Type B pancreatic cell (in vitro differentiated cells): Measurements from ENCODE around the gene OLA1. TPM values are rescaled to one million over a fixed set of nuclear protein-coding genes. Genes with fewer than 3 reads are reported as not detected.

ENCODE experiments used
- DNase-seq: peaks from one replicate; pipeline ENCODE4 v3.0.0; 2021; ENCODE audit warnings: mixed read lengths; ENCODE audit not compliant: unreplicated experiment; ENCODE audit errors: extremely low spot score
- H3K27ac Mint-ChIP-seq: 2 replicates; pipeline ENCODE4 v1.8.0; 2021; ENCODE audit warnings: mild to moderate bottlenecking, mixed read lengths
- H3K27me3 Mint-ChIP-seq: 2 replicates; pipeline ENCODE4 v1.8.0; 2021; ENCODE audit warnings: mixed read lengths
- H3K36me3 Mint-ChIP-seq: 2 replicates; pipeline ENCODE4 v1.8.0; 2021; ENCODE audit warnings: mixed read lengths
- H3K4me1 Mint-ChIP-seq: one replicate; pipeline ENCODE4 v1.8.0; 2021; ENCODE audit warnings: mixed read lengths; ENCODE audit not compliant: unreplicated experiment
- H3K4me3 Mint-ChIP-seq: 2 replicates; pipeline ENCODE4 v1.8.0; 2021; ENCODE audit warnings: mild to moderate bottlenecking, mixed read lengths
- H3K9me3 Mint-ChIP-seq: 2 replicates; pipeline ENCODE4 v1.8.0; 2021; ENCODE audit warnings: mixed read lengths
- total RNA-seq: library from RNA; stranded (reverse); gene quantifications from 2 replicates; pipeline ENCODE4 v1.2.1, GENCODE V29; 2021; ENCODE audit warnings: low replicate concordance
- TF ChIP-seq, protein P1 (sequence below): fragments of 200-600 bp; sonication (generic); conservative IDR thresholded peaks from 2 replicates; pipeline ENCODE4 v1.5.0; 2021; ENCODE audit warnings: antibody characterized with exemption, mild to moderate bottlenecking

The OLA1 gene
- total RNA-seq, 1 donor from 2014 or later: 94.4 TPM

DNA sequence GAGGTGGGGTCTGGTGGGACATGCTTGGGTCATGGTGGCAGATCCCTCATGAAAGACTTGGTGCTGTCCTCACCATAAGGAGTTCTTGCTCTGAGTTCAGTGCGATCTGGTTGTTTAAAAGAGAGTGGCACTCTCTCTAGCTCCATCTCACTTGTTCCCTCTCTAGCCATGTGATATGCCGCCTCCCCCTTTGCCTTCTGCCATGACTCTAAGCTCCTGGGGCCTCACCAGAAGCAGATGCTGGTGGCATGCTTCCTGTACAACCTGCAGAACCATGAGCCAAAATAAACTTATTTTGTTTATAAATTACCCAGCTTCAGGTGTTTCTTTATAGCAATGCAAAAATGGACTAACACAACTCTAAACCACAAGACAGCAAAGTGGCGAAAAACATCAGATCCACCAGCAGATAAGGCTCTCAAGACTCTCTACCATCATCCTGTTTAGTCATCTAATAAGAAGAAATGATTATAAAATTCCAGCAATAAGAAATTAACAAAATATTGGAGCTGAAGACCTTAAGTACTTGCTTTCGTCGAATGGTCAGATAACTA, 75.5 kb downstream of the OLA1 start:
- peaks cover 4% of the 10 kb centered on the region for H3K4me1 Mint-ChIP-seq

DNA sequence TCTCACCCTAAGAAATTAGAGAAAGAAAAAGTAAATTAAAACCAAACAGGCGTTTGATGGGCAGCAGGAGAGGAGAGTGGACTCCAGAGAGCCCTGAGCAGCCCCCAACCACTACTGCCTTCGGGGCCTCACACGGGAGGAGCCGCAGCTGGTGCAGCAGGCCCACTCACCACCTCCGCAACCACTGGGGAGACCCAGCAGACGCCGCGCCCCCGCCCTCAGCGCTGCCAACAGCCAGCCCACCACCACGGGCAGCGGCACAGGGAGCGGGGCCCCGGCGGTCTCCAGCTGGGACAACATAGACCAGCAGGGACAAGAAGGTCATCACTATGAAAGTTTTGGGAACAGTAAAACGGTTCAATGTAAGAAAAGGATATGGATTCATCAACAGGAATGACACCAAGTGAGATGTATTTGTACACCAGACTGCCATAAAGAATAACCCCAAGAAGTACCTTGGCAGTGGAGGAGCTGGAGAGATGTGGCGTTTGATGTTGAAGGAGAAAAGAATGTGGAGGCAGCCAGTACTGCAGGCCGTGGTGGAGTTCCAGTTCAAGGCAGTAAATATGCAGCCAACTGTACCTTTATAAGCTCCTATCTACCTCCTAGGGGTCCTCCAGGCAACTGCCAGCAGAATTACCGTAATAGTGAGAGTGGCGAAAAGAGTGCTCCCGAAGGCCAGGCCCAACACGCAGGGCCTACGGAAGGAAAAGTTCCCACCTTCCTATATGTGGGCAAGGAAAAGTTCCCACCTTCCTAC, 76.5 kb downstream of the OLA1 start:
- H3K36me3 Mint-ChIP-seq: peaks cover 48% of the 10 kb centered on the region
- peaks cover under 1% of the 10 kb centered on the region for H3K4me1 Mint-ChIP-seq
- DNase-seq: no peak
- peaks cover 17% of the 10 kb centered on the region for H3K9me3 Mint-ChIP-seq
- H3K4me3 Mint-ChIP-seq: no peak overlapping the region
- H3K27me3 Mint-ChIP-seq: no peaks in the 10 kb centered on the region
- H3K27ac Mint-ChIP-seq: no peak overlapping the region
- TF ChIP-seq, protein P1, sequence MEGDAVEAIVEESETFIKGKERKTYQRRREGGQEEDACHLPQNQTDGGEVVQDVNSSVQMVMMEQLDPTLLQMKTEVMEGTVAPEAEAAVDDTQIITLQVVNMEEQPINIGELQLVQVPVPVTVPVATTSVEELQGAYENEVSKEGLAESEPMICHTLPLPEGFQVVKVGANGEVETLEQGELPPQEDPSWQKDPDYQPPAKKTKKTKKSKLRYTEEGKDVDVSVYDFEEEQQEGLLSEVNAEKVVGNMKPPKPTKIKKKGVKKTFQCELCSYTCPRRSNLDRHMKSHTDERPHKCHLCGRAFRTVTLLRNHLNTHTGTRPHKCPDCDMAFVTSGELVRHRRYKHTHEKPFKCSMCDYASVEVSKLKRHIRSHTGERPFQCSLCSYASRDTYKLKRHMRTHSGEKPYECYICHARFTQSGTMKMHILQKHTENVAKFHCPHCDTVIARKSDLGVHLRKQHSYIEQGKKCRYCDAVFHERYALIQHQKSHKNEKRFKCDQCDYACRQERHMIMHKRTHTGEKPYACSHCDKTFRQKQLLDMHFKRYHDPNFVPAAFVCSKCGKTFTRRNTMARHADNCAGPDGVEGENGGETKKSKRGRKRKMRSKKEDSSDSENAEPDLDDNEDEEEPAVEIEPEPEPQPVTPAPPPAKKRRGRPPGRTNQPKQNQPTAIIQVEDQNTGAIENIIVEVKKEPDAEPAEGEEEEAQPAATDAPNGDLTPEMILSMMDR: no peak

More for the DNA sequence above, 75.5 kb downstream of the OLA1 start:
- DNase-seq: no peak
- Mint-ChIP-seq H3K27me3 (no peaks in the 10 kb centered on the region), H3K9me3 (peaks cover 17% of the 10 kb centered on the region), H3K36me3 (peaks cover 44% of the 10 kb centered on the region), H3K4me3 (no peak overlapping the region), H3K27ac (no peak overlapping the region)
- TF ChIP-seq, protein P1: no peak

DNA sequence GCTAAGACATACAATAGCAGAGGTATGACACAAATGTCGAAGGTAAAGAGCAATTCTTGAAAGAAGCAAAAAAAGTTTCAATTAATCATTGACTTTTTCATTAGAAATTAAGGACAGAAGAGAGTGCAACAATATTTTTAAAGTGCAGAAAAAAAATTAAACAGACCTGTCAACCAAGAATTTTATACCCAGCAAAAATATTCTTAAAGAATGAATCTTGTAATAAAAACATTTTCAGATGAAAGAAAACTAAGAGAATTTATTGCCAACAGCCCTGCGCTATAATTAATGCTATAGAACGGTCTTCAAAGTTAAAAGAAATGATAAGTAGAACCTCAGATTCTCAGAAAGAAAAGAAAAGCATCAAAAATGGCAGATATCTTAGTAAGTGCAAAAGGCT, 79.0 kb downstream of the OLA1 start:
- H3K27ac Mint-ChIP-seq: no peak overlapping the region
- H3K4me3 Mint-ChIP-seq: no peak overlapping the region
- peaks cover 12% of the 10 kb centered on the region for H3K9me3 Mint-ChIP-seq
- no peak for DNase-seq
- TF ChIP-seq, protein P1: no peak
- H3K27me3 Mint-ChIP-seq: no peaks in the 10 kb centered on the region
- no peaks in the 10 kb centered on the region for H3K4me1 Mint-ChIP-seq
- peaks cover 51% of the 10 kb centered on the region for H3K36me3 Mint-ChIP-seq

DNA sequence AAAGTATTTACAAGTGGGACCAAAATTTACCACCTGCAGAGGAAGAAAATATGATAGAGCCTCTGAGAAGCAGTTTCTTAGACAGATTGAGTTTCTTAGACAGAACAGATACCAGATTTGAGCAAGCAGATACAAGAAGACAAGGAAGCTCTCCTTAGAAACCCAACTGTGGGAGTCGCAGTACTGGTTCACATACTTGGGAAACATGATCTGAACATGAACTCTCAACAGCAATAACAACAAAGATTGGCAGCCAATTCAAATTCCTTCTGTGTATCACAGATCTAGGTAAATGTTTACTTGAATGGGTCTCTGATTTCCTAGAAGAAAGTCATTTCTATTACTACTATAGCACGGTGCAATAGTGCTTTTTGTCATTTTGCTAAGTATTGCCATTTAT, 82.1 kb downstream of the OLA1 start:
- H3K27me3 Mint-ChIP-seq: no peaks in the 10 kb centered on the region
- H3K9me3 Mint-ChIP-seq: peaks cover 5% of the 10 kb centered on the region
- no peak for DNase-seq
- H3K4me1 Mint-ChIP-seq: no peaks in the 10 kb centered on the region
- TF ChIP-seq, protein P1: no peak
- no peak overlapping the region for H3K27ac Mint-ChIP-seq
- no peak overlapping the region for H3K4me3 Mint-ChIP-seq
- H3K36me3 Mint-ChIP-seq: peaks cover 30% of the 10 kb centered on the region

DNA sequence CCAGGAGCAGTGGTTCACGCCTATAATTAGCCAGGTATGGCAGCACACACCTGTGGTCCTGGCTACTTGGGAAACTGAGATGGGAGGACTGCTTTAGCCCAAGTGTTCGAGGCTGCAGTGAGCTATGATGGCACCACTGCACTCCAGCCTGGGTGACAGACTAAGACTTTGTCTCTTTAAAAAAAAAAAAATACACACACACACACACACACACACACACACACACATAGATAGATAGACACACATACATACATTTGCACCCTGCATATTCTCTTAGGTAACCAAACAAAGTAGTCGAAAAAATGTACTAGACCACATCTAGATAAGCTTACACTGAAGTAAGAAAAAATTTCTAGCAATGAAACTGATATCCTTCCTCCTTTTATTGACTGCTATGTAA, 86.8 kb downstream of the OLA1 start:
- Mint-ChIP-seq H3K27ac (no peak overlapping the region), H3K4me3 (no peak overlapping the region), H3K4me1 (no peaks in the 10 kb centered on the region), H3K36me3 (peaks cover 13% of the 10 kb centered on the region), H3K9me3 (no peaks in the 10 kb centered on the region), H3K27me3 (no peaks in the 10 kb centered on the region)
- TF ChIP-seq, protein P1: no peak
- no peak for DNase-seq
